Measurements from ENCODE around the gene TTC33.
"Not testable (repeated sequence)": the region's sequence is repeated elsewhere in the genome, so short reads cannot be mapped to it uniquely, and the experiment has no call there.

The TTC33 gene

DNA sequence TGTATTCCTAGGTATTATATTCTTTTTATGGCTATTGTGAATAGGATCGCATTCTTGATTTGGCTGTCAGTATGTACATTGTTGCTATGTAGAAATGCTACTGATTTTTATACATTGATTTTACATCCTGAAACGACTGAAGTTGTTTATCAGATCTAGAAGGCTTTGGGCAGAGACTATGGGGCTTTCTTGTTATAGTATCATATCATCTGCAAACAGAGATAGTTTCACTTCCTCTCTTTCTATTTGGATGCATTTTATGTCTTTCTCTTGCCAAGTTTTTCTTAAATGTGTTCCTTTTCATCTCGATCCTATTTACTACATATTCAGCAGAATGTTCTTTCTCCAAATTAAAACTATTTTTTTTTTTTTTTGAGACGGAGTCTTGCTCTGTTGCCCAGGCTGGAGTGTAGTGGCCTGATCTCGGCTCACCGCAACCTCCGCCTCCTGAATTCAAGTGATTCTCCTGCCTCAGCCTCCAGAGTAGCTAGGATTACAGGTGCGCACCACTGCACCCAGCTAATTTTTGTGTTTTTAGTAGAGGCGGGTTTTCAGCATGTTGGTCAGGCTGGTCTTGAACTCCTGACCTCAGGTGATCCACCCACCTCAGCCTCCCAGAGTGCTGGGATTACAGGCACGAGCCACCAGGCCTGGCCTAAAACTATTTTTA, 163.9 kb downstream of the TTC33 start:
- H3K36me3 ChIP-seq (ENCODE audit: control insufficient read depth, insufficient read depth, low read length); H3K4me1 ChIP-seq (ENCODE audit: control insufficient read depth, insufficient read depth, low read length); H3K27ac ChIP-seq (ENCODE audit: low read length); H3K27me3 ChIP-seq (ENCODE audit: control insufficient read depth, insufficient read depth, low read length); DNase-seq (ENCODE audit: low read depth, low spot score); H3K9me3 ChIP-seq (ENCODE audit: control insufficient read depth, insufficient read depth, low read length); H3K4me3 ChIP-seq (ENCODE audit: low read length): not testable (repeated sequence)
- WGBS (ENCODE audit: insufficient coverage, insufficient read length): 100% methylated on average over 1 of the region's 10 CpGs

DNA sequence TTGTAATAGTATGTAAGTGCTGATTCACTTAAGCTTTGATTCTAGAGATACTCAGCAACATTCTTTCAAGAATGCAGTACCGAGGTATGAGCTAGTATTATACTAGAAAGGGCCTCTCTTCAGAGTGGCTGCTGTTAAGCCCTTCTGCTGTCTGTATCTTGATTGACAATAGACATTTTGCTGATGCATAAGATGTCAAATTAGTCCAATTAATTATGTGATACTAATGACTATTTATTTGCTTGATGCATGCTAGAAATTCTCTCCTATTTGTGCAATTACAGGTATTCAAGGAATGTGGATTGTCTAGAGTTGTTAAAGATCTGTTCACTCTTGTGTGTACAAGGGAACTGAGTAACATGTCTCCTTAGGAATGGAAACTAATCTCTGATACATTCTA, 168.4 kb downstream of the TTC33 start:
- H3K27ac ChIP-seq (ENCODE audit: low read length): no peak overlapping the region
- H3K4me3 ChIP-seq (ENCODE audit: low read length): no peak overlapping the region
- no peaks in the 10 kb centered on the region for H3K27me3 ChIP-seq (ENCODE audit: control insufficient read depth, insufficient read depth, low read length)
- H3K9me3 ChIP-seq (ENCODE audit: control insufficient read depth, insufficient read depth, low read length): no peaks in the 10 kb centered on the region
- WGBS (ENCODE audit: insufficient coverage, insufficient read length): no CpG with 5 or more reads among the region's 1 CpG
- no peaks in the 10 kb centered on the region for H3K4me1 ChIP-seq (ENCODE audit: control insufficient read depth, insufficient read depth, low read length)
- no peak for DNase-seq (ENCODE audit: low read depth, low spot score)
- H3K36me3 ChIP-seq (ENCODE audit: control insufficient read depth, insufficient read depth, low read length): no peaks in the 10 kb centered on the region

DNA sequence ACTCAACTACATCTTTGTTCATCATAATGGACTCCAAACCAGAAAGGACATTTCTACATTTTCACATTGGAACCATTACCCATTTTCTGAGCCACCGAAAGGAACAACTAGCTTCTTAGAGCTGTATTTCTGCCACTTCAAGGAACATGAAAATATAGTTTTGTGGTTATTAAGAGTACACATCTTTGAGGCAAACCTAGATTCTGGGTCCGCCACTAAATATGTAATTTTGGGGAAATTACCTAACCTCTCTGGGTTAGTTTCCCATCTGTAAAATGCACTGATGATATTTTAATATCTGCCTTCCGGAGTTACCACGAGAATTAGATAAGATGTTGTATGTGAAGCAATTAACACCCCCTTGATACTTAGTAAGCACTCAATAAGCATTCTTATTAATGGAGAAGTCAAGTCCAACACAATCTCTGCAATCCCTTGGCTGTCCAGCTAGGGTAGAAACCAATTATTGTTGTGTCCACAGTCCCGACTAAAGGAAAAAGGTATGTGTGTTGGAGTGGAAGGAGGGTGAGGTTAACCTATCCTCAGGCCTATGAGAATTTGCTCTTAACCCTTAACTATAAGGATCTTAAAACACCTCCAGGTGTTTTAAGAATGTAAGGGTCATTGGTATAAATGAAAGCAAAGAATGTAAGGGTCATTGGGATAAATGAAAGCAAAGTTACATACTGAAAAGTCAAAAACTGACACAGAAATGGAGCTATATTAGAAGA, 170.1 kb downstream of the TTC33 start:
- H3K27ac ChIP-seq (ENCODE audit: low read length): no peak overlapping the region
- H3K4me3 ChIP-seq (ENCODE audit: low read length): no peak overlapping the region
- no peaks in the 10 kb centered on the region for H3K36me3 ChIP-seq (ENCODE audit: control insufficient read depth, insufficient read depth, low read length)
- H3K27me3 ChIP-seq (ENCODE audit: control insufficient read depth, insufficient read depth, low read length): no peaks in the 10 kb centered on the region
- WGBS (ENCODE audit: insufficient coverage, insufficient read length): no CpG with 5 or more reads among the region's 5 CpGs
- no peak for DNase-seq (ENCODE audit: low read depth, low spot score)
- no peaks in the 10 kb centered on the region for H3K9me3 ChIP-seq (ENCODE audit: control insufficient read depth, insufficient read depth, low read length)
- no peaks in the 10 kb centered on the region for H3K4me1 ChIP-seq (ENCODE audit: control insufficient read depth, insufficient read depth, low read length)

DNA sequence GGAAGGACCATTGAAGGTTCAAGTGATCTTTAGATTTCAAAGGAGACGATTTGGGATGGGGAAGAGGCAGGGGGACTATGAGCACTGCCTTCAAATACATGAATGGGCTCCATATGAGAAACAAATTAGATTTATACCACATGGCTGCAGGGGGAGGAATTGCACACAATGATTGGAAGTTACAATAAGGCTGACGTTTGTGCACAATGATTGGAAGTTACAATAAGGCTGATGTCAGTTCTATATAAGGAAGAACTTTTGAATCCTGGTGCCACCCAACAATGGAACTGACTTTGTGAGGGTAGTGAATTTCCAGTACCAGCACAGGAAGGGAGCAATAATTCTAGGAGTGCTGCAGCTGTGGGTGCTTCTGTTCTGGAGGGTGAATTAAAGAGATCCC, 171.7 kb downstream of the TTC33 start:
- Histone ChIP-seq H3K4me3 (ENCODE audit: low read length) (no peak overlapping the region), H3K4me1 (ENCODE audit: control insufficient read depth, insufficient read depth, low read length) (no peaks in the 10 kb centered on the region), H3K27me3 (ENCODE audit: control insufficient read depth, insufficient read depth, low read length) (no peaks in the 10 kb centered on the region), H3K36me3 (ENCODE audit: control insufficient read depth, insufficient read depth, low read length) (no peaks in the 10 kb centered on the region), H3K9me3 (ENCODE audit: control insufficient read depth, insufficient read depth, low read length) (no peaks in the 10 kb centered on the region), H3K27ac (ENCODE audit: low read length) (no peak overlapping the region)
- DNase-seq (ENCODE audit: low read depth, low spot score): no peak
- no CpG with 5 or more reads among the region's 2 CpGs for WGBS (ENCODE audit: insufficient coverage, insufficient read length)

DNA sequence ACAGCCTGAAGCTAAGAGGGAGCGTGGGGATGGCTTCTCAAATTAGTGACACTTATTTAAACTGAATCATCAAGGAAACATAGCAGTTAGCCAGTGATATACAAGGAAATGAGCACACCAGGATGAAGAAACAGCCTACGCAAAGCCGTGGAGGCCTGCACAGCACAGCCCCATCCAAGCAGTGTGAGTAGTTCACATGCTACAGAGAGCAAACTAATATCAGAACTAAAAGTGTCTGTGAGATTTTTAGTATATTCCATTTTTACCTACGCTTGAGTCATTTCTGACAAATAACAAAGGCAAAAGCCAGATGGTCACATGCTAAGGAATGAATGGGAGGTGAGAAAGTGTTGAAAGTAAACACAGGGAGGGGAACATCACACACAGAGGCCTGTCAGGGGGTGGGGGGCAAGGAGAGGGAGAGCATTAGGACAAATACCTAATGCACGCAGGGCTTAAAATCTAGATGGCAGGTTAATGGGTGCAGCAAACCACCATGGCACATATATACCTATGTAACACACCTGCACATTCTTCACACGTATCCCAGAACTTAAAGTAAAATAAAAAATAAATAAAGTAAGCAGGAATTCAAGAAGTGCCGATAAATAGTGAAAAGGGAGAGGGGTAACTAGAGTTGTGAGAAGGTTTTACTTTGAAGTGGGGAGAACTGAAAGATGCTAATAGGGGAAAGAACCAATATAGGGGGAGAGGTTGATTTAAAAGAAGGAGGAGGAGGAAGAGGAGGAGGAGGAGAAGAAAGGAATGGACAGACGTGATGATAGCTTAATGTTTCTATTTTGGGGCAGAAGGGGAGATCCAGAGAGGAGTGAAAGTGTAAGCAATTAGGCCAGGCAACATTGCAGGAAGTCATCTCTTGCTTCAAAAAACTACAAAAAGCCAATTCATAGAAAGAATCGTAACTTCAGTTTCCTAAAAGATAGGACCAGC, 177.0 kb downstream of the TTC33 start:
- Histone ChIP-seq H3K27ac (ENCODE audit: low read length) (no peak overlapping the region), H3K36me3 (ENCODE audit: control insufficient read depth, insufficient read depth, low read length) (no peaks in the 10 kb centered on the region), H3K9me3 (ENCODE audit: control insufficient read depth, insufficient read depth, low read length) (no peaks in the 10 kb centered on the region), H3K27me3 (ENCODE audit: control insufficient read depth, insufficient read depth, low read length) (no peaks in the 10 kb centered on the region), H3K4me1 (ENCODE audit: control insufficient read depth, insufficient read depth, low read length) (no peaks in the 10 kb centered on the region), H3K4me3 (ENCODE audit: low read length) (no peak overlapping the region)
- DNase-seq (ENCODE audit: low read depth, low spot score): no peak
- WGBS (ENCODE audit: insufficient coverage, insufficient read length): 100% methylated on average over 1 of the region's 9 CpGs

DNA sequence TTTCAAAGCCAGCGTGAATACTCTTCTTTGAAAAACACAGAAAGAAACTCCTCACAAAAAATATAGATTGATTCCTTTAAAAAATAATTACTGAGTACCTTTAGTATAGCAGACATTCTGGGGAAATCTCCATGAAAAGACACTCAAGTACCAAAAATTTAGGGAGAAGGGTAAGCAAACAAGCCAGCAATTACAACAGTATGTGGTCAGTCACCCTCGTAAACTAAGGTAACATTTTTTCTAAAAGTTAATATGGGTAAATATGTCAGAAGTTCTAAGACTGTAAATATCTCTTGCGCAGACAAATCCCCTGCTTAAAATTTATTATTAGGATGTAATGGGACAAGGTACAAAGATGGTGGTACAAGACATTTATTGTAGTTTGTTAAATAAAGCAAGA, 178.0 kb downstream of the TTC33 start:
- H3K27ac ChIP-seq (ENCODE audit: low read length): no peak overlapping the region
- H3K27me3 ChIP-seq (ENCODE audit: control insufficient read depth, insufficient read depth, low read length): no peaks in the 10 kb centered on the region
- no peaks in the 10 kb centered on the region for H3K9me3 ChIP-seq (ENCODE audit: control insufficient read depth, insufficient read depth, low read length)
- H3K4me1 ChIP-seq (ENCODE audit: control insufficient read depth, insufficient read depth, low read length): no peaks in the 10 kb centered on the region
- DNase-seq (ENCODE audit: low read depth, low spot score): no peak
- no CpG with 5 or more reads among the region's 3 CpGs for WGBS (ENCODE audit: insufficient coverage, insufficient read length)
- no peaks in the 10 kb centered on the region for H3K36me3 ChIP-seq (ENCODE audit: control insufficient read depth, insufficient read depth, low read length)
- H3K4me3 ChIP-seq (ENCODE audit: low read length): no peak overlapping the region

DNA sequence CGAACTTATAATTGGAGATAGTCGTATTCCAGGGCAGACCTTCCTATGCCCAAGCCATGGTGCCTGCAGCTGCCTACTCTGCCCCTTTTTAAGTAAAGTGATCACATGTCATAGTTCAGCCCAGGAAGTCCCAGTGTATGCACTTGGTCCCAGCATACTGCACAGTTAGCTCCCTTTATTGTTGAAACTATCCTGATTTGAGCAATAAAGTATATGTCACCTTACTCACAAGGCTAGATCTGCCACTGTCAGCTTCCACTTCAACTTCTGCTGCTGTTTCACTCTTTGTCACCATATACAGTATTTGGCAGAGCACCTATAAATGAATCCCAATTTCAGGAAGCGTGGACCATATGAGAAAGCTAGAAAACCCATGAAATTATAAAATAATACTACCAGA, 179.8 kb downstream of the TTC33 start:
- H3K36me3 ChIP-seq (ENCODE audit: control insufficient read depth, insufficient read depth, low read length): no peaks in the 10 kb centered on the region
- no peaks in the 10 kb centered on the region for H3K9me3 ChIP-seq (ENCODE audit: control insufficient read depth, insufficient read depth, low read length)
- no peak overlapping the region for H3K4me3 ChIP-seq (ENCODE audit: low read length)
- no peaks in the 10 kb centered on the region for H3K27me3 ChIP-seq (ENCODE audit: control insufficient read depth, insufficient read depth, low read length)
- WGBS (ENCODE audit: insufficient coverage, insufficient read length): no CpG with 5 or more reads among the region's 3 CpGs
- no peaks in the 10 kb centered on the region for H3K4me1 ChIP-seq (ENCODE audit: control insufficient read depth, insufficient read depth, low read length)
- H3K27ac ChIP-seq (ENCODE audit: low read length): no peak overlapping the region
- DNase-seq (ENCODE audit: low read depth, low spot score): no peak

DNA sequence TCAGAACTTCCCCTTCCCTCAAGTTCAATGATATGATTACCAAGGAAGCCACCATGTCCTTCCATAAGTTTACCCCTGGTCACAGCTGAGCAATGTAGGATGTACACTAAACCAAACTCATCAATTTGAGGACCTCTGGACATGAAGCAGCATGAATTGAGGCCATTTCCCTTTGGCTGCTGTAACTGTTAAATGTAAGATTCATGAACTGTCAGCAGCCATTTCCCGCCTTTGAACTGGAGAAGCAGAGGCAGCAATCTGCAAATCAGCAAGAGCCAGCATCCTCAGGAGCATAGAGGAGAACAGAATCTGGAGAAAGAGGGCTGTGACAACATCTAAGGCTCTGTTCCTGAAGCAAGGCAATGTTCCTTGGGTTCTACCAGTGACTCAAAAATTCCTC, 180.3 kb downstream of the TTC33 start:
- Histone ChIP-seq H3K4me3 (ENCODE audit: low read length) (no peak overlapping the region), H3K36me3 (ENCODE audit: control insufficient read depth, insufficient read depth, low read length) (no peaks in the 10 kb centered on the region), H3K27me3 (ENCODE audit: control insufficient read depth, insufficient read depth, low read length) (no peaks in the 10 kb centered on the region), H3K4me1 (ENCODE audit: control insufficient read depth, insufficient read depth, low read length) (no peaks in the 10 kb centered on the region), H3K27ac (ENCODE audit: low read length) (no peak overlapping the region), H3K9me3 (ENCODE audit: control insufficient read depth, insufficient read depth, low read length) (no peaks in the 10 kb centered on the region)
- no CpG with 5 or more reads among the region's 1 CpG for WGBS (ENCODE audit: insufficient coverage, insufficient read length)
- no peak for DNase-seq (ENCODE audit: low read depth, low spot score)

DNA sequence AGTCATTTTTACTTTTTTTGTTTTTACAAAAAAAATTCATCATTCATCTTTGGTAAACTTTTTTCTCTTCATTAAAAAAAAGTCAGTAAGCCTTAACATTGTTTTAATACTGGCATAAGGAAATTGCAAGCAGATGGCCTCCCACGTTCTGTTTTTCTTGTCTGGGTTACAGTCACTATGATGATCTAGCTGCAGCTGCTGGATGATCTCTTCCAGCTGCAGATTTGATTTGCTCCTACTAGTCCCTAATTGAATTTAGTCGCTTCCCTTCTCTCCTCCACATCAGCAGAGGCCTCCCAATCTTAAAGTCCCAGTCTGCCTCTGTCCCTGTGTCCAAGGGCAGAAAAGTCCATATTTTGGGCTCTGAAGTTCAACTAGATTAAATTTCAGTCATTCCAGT, 182.8 kb downstream of the TTC33 start:
- Histone ChIP-seq H3K4me3 (ENCODE audit: low read length) (no peak overlapping the region), H3K27ac (ENCODE audit: low read length) (no peak overlapping the region), H3K27me3 (ENCODE audit: control insufficient read depth, insufficient read depth, low read length) (no peaks in the 10 kb centered on the region), H3K4me1 (ENCODE audit: control insufficient read depth, insufficient read depth, low read length) (no peaks in the 10 kb centered on the region), H3K36me3 (ENCODE audit: control insufficient read depth, insufficient read depth, low read length) (no peaks in the 10 kb centered on the region), H3K9me3 (ENCODE audit: control insufficient read depth, insufficient read depth, low read length) (no peaks in the 10 kb centered on the region)
- no peak for DNase-seq (ENCODE audit: low read depth, low spot score)
- no CpG with 5 or more reads among the region's 2 CpGs for WGBS (ENCODE audit: insufficient coverage, insufficient read length)

DNA sequence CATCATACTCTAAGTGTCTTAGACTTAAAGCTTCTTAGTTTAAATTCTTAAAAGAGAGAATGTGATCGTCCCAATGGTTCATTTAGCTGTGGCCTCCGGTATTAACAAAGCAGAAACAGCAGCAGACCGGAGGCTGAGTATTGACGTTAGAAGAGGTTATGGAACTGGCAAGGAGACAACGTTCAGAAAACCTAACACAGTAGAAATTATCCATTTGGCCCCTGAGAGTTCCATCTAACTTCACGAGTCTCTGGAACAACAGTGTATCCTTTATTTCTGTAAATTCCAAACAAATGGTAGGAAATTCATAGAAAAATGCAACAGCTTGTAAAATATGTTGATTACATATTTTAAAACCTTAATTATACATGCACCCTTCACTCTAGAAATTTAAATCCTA, 183.4 kb downstream of the TTC33 start:
- no CpG with 5 or more reads among the region's 6 CpGs for WGBS (ENCODE audit: insufficient coverage, insufficient read length)
- H3K4me1 ChIP-seq (ENCODE audit: control insufficient read depth, insufficient read depth, low read length): no peaks in the 10 kb centered on the region
- H3K27me3 ChIP-seq (ENCODE audit: control insufficient read depth, insufficient read depth, low read length): no peaks in the 10 kb centered on the region
- no peak overlapping the region for H3K27ac ChIP-seq (ENCODE audit: low read length)
- no peak for DNase-seq (ENCODE audit: low read depth, low spot score)
- H3K36me3 ChIP-seq (ENCODE audit: control insufficient read depth, insufficient read depth, low read length): no peaks in the 10 kb centered on the region
- no peak overlapping the region for H3K4me3 ChIP-seq (ENCODE audit: low read length)
- no peaks in the 10 kb centered on the region for H3K9me3 ChIP-seq (ENCODE audit: control insufficient read depth, insufficient read depth, low read length)
